NOMO-1 treated with DMSO at 0.1 percent for 48 hours (cell line): Measurements from ENCODE around the gene PARP9.
"Not testable (repeated sequence)": the region's sequence is repeated elsewhere in the genome, so short reads cannot be mapped to it uniquely, and the experiment has no call there.

Experiments used
- DNase-seq: peaks from one replicate; lab custom pipeline; 2025; ENCODE audit not compliant: unreplicated experiment; lab: John Stamatoyannopoulos, UW

The PARP9 gene

DNA sequence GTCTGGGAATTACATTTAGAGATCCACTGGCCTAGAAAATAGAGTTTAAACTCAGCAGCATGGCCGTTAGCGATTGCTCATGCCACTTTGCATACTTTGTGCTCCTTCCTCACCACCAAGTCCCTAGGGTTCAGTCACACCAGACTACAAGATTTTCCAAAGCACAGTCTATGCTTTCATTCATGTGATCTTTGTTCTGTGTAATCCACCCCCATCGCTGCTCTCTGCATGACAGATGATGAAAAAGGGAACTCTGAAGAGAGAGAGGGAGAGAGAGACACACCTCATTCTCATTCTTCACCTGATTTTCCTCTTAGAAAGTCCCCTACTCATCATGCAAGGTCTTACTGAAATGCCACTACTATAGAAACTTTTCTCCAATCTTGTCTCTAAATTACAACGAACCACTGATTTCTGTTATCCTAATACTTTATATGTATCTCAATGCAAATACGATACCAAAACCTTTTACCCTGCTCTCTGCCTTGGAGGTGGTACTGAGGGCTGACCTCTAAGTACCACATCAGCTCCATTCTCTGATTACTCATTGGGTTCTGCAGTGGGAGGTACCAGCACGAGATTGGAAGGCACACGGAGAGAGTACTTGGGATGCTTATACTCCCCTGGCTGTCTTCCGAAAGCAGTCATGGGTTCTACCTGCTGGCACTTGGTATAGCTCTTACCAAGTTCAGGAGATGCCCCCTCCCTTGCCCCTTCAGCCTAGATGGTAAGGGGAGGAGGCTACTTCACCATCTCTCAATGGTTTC is 12.3 kb upstream of the PARP9 start:
- DNase-seq = no peak

DNA sequence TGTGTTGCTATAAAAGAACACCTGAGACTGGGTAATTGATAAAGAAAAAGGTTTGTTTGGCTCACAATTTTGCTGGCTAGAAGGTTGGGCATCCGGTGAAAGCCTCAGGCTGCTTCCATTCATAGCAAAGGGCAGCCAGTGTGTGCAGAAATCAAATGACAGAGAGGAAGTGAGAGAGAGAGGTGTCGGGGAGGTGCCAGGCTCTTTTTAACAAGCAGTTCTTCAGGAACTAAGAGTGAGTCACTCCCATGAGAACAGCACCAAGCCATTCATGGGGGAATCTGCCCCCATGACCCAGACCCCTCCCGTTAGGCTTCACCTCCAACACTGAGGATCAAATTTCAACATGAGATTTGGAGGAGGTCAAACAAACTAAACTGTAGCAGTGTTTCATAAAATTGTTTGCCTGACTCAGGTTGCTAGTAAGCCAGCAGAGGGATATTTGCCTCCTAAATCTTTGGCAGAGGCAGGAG is 8.9 kb upstream of the PARP9 start:
- DNase-seq = peak; percentile 82

DNA sequence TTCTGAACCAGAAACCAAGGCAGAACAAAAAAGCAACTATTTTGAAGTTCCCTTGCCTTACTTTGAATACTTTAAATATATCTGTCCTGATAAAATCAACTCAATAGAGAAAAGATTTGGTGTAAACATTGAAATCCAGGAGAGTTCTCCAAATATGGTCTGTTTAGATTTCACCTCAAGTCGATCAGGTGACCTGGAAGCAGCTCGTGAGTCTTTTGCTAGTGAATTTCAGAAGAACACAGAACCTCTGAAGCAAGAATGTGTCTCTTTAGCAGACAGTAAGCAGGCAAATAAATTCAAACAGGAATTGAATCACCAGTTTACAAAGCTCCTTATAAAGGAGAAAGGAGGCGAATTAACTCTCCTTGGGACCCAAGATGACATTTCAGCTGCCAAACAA is 4.7 kb upstream of the PARP9 start:
- no peak for DNase-seq

DNA sequence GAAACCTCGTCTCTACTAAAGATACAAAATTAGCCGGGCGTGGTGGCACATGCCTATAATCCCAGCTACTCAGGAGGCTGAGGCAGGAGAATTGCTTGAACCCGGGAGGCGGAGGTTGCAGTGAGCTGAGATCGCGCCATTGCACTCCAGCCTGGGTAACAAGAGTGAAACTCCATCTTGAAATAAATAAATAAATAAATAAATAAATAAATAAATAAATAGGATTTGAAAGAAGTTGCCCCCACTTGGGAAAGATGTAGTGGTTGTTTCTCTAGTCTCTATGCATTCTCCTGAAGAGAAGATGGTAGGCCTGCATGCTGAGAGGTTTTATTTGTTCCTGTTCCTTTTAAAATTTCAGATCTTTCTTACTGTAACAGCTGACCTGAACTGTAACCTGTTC is 4.0 kb upstream of the PARP9 start:
- DNase-seq = not testable (repeated sequence)

DNA sequence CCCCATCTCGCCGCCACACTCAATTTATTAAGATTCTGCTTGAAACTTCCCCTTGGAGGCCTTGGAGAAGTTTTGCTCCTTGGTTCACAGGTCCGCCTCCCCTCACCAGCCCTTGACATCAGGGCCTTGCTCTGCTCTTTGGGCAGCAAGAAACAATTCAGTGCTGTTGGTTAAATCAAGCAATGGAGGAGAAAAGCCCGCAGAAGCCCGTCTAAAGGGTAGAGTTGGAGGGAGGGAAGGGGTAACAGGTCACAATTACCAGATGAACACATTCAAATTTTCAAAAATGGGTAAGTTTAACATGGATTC is 429 bp downstream of the PARP9 start:
- peak; percentile 5 for DNase-seq

DNA sequence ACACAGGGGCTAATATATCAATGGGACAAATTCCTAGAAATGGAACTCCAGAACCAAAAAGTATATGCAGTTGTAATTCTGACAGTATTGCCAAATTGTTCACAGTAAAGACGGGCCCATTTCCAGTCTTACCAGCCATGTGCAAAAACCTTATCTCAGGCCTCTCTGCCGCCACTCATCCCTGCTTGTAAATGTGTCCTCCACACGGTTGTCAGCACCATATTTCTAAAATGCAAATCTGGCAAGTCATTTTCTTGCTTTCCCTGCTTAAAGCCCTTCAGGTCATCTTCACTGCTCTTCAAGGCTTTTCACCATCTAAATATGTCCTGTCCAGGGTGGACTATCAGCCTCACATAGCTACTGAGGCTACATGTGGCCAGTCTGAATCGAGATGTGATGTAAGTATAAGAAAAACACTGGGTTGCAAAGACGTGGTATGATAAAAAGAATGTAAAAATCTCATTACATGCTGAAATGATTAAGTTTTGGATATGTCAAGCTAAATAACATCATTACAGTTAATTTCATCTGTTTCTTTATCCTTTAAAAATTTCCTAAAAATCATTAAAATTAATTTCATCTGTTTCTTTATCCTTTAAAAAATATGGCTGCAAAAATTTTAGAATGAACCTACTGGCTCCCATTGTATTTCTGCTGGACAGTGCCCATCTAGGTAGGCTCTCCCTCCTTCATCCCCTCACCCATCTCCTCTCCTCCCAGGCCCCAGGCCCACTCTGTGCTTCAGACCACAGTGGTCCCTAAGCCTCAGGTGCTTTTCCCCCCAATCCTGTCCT is 980 bp downstream of the PARP9 start:
- DNase-seq = no peak

DNA sequence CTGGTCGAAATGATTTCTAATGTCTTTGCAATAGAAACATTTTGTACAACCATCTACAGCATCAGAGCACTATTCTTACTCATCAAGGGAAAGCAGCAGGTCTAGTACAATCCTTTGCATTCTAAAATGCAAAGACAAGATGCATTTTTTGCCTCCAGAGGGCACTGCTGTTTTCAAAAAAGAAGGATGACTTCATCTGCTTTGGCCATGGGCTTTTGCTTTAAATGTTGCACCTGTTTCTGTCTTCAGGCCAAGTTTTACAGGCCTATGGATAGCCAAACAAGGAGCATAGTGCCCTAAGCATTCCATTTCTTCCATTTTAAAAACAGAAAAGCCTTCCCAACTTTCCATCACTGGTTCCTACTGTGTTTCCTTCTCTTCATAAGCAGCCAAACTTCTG is 3.4 kb downstream of the PARP9 start:
- peak; percentile 56 for DNase-seq

DNA sequence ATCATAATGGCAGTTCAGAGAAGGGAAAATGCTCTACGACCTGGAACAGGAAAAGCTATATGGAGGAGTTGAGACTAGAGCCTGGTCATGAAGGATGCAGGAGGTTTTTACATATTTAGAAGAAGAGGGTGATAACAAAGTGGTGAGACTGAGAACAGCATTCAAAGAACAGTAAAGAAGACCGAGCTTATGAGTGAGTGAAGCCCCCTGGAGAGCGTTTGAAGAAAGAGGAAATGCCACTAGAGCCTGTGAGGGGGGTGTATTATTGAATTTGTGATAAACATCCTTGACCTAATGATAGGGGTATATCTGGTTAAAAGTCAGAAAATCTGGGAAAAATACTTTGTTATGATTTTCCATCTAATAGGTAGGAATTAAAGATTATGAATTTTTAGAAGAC is 4.2 kb downstream of the PARP9 start:
- DNase-seq = no peak

DNA sequence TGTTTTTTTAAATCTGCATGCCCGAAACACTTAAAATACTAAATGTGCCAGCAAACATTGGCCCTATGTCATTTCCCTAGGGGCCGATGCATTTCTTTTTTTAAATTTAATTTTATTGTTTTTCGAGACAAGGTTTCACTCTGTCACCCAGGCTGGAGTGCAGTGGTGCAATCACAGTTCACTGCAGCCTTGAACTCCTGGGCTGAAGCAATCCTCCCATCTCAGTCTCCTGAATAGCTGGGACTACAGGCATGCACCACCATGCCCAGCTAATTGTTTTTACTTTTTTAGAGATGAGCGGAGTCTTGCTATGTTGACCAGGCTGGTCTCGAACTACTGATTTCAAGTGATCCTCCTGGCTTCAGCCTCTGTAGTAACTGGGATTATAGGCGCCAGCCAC is 5.5 kb downstream of the PARP9 start:
- no peak for DNase-seq

DNA sequence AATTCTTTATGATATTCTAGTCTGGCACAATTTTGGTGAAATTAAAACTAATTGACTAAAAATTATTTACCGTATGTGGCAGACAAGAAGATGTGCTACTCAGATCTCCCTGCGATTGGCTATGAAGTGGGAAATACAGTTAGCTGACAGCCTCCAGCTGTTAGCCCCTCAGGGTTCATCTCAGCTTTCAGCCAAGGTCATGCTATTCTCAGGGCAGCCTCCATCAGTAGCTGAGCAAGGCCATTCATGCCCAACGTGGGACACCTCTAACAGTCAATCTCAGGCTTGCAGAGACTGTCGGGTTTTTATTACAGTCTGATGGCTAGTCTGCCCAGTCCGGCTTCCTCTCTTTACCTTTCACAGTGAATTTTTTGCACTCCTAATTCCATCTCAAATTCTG is 6.7 kb downstream of the PARP9 start:
- no peak for DNase-seq

DNA sequence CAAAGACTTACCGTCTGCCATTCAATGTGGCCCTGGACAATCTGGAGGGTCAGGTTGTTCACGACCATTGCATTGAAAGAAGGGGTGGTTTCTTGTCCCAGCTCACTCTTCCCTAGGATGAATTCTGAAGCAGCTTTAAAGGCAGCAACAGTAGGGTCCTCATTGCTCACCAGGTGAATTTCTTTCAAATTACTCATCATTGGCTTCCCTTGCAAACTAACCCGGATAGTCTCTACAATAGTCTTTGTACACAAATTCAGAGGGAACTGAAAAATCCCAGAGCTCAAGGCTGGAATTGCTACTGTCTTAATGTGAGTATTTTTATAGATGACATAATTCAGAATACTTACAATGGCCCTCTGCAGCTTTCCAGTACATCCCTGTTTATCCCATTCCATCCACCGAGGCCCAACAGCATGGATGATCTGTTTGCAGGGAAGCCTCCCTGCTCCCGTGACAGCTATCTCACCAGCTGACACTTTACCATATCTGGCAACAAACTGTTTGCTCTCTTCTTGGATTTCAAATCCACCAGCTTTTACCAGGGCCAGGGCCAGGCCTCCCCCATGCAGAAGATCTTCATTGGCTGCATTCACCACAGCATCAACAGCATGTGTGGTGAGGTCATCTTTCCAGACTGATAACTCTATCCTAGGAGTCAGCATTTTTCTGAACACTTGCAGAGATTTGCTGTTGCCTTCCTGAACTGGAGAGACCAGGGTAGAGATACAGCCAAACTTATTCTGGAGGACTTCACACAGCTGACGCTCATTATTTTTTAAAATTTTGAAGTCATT is 8.6 kb downstream of the PARP9 start:
- no peak for DNase-seq

DNA sequence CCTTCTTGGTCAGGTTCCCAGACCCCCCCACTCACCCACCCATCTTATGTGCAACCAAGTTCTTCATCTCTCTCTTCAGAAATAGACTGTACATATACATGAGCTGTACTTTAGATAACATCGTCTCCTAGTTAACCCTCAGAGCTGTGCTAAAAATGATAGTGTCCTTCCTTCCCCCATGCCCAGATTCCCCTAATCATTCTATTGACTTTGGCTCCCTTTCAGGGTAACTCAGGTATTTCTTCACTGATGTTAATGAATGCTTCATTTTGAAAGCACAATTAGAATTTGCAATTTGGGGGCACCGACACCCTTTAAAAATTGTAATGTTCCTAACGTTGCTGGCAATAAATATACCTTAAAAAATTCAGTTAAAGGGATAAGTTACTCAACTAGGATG is 10.9 kb downstream of the PARP9 start:
- no peak for DNase-seq

DNA sequence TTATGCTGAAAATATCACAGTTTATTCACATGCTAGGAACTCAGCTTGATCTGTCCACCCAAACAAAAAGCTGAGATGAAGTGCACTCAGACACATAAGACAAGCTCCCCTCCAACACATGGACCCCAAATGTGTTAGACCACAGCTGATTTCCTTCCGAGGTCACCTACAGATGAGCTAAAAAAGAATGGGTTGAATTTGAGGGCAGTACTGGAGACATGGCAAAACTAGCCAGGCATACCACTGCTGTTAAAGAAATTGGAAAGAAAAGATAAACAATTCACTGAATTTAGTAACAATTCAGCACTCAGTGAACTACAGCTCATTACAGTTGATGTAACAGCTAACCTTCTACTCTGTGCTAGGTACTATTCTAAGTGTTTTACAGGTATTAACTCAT is 15.5 kb downstream of the PARP9 start:
- DNase-seq = no peak

DNA sequence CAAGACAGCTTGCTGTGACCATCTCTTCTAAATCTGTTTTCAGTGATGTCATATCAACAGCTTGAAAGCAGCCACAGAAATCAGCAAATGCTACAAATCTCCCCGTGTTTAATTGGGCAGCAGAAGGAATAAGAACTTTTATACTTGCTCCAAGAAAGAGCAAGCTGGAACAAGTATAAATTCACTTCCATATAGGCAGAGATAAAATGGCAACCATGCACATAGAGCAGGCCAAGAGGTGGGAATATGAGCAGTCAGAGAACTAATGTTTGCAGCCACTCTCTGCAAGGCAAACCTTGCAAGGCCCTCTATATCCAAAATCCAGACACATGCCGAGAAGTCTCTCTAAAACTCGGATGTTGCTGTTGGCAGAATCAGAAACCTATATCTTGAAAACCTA is 16.0 kb downstream of the PARP9 start:
- DNase-seq = no peak

DNA sequence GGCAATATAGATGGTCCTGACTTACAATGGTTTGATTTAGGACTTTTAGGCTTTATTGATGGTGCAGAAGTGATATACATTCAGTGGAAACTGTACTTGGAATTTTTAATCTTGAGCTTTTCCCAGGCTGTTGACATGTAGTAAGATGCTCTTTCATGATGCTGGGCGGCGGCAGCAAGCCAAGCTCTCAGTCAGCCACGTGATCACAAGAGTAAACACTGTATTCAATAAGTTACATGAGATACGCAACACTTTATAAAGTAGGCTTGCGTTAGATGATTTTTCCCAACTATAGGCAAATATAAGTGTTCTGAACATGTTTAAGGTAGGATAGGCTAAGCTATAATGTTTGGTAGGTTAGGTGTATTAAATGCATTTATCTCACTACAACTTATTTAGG is 17.9 kb downstream of the PARP9 start:
- no peak for DNase-seq

DNA sequence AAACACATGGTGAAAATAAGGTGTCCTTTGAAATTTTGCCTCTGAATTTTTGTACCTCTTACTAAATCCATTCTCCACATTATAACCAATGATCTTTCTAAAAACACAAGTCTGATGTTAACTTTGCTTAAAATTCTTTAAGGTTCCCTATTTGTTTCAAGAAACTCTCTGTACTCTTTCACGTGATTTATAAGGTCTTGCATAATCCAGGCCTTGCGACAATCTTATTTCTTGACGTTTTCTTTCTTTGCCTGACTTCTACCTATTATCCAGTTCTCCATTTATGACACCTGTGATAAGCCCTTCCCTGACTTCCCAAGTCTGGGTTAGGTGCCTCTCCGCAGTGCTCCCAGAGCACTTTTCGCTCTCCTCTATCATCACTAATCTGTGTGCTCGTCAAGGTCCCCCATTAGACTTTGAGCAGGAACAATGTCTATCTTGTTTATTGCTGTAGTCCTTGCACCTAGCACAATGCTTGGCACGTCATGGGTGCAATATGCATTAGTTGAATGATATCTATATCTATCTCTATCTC is 25.1 kb downstream of the PARP9 start:
- peak; percentile 77 for DNase-seq

DNA sequence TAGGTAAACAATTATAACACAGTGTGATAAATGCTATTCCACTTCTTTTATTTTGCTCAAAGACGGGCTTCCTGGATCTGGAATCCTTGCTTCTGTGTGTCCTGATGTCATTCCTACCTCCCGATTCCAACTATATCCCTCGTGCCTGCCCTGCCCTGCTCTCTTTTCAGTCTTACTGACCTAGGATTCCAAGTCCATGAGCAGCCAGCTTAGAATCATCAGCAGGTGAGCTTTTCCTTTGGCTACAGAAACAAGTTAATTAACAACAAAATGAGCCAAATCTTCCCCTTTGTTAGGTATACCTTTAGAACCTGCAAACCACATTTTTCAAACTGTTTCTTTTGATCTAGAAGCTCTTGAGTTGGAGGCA is 27.5 kb downstream of the PARP9 start:
- no peak for DNase-seq

DNA sequence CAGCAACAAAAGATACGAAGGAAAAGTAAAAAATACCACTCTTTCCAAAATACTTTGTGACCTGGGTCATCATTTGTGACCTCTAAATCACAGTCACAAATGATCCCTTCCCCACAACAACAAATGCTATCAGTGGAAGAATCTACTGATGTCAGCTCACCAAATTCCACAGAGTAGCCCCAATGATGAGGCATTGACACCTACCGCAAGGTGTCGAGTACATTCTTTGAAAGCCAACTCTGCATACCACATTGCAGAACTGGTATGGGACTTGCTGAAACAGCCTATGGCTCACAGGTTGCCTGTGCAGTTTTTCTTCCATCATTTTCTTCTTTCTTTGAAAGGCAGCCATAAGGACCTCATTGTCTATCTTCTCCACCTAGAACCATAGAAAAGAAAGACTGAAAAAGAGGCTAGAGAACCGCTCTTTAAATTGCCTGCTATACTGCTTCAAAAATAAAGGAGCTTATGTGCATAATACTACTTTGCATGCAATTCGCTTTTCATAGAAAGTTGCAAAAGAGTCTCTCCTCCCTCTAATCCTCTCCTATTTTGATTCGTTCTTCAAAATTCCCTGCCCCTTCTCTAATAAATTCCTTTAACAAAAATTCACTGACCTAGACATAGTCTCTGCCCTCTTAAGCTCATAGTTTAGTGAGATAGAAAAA is 28.0 kb downstream of the PARP9 start:
- no peak for DNase-seq

DNA sequence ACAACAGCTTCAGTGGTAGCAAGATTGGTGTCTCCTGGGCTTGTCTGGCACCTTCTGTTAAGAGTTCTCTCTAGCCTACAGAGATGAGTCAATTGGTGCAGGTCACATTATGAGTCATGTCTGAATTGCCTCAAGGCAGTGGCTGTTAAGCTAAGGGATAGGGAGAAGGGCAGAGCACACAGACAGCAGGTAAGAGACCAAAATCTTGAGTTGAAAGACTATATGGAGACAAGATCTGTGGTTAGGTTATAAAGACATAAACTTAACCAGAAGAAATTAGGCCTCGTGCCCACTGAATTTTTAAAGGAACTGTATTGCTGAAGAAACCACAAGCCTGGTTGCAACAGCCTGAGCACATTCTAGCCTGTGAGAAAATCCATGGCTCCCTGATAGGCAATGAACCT is 30.2 kb downstream of the PARP9 start:
- DNase-seq = peak; percentile 87

DNA sequence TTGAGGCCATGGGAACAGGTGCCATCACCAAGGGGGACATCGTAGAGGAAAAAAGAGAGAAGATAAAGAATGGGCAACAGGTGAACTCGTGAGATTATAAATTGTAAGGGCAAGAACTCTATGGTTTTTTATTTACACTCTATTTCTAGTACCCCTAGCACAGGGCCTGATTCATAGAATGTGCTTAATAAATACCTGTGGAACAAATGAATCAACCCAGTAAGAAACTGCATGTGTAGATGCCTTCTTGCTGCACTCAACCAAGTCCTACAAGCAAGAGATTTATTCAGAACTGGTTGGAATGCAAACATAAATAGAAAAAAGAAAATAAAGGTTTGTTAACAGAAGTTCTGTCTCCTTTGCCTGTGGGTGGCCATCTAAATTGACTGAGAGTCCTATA is 30.6 kb downstream of the PARP9 start:
- no peak for DNase-seq

DNA sequence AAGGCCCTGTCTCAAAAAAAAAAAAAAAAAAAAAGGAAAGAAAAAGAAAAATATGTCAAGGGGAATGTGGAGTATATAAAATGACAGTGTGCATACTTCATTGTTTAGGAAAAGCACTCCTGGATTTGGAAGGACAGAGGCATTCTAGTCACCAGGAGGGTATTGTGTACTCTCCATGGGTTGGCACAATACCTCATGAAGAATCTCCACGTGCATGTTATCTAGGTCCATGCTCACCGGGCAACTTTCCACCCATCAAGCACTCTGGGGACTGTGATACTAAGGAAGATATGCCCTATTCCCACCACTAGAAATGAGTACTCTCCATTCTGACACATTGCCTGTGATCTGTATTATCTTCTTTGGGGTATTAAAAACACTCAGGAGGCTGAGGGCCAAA is 33.9 kb downstream of the PARP9 start:
- no peak for DNase-seq
